Measurements from ENCODE around the gene USP30. TPM values are rescaled to one million over a fixed set of nuclear protein-coding genes. Genes with fewer than 3 reads are reported as not detected.

The USP30 gene
- total and polyA plus RNA-seq, 10 of the 15 experiments (the other 5 are each of a cell fraction or from before 2014, with no cell fraction given) = 2.1 to 16.2 (median 6.4) TPM

GRCh38 chr12:109097435-109098182, 45.2 kb downstream of the USP30 start, which contains the start of gene UNG:
UNG (plus strand) TSS chr12:109097597; CDS start chr12:109097680, 83 bp downstream.
- Histone ChIP-seq H3K9me3 (replicated peaks; ENCODE audit: control insufficient read depth, insufficient read depth, low read length) (no peaks in the 10 kb centered on the region), H3K4me3 (peak within 1 kb of the TSS; percentile 82), H3K4me2 (ENCODE audit: control insufficient read depth, insufficient read depth) (peak within 1 kb of the TSS; percentile 84), H3K27me3 (replicated peaks in 1 of 2; ENCODE audit: control insufficient read depth in 2 of 2, insufficient read depth in 2 of 2, low read length in 1 of 2) (no peaks in the 10 kb centered on the region), H3K36me3 (ENCODE audit: control insufficient read depth in 2 of 2, insufficient read depth in 2 of 2, low read length in 1 of 2) (peaks cover 2 to 5% of the 10 kb centered on the region in 2 experiments; a peak in 3 of 4 replicates), H3K27ac (ENCODE audit: control insufficient read depth, insufficient read depth) (peak within 1 kb of the TSS; percentile 47), H4K20me1 (ENCODE audit: control insufficient read depth, insufficient read depth) (no peaks in the 10 kb centered on the region), H3K79me2 (ENCODE audit: control insufficient read depth, insufficient read depth, low read length) (peaks cover 21% of the 10 kb centered on the region), H3K4me1 (ENCODE audit: control insufficient read depth, insufficient read depth, low read length) (peaks cover 4% of the 10 kb centered on the region), H3K9ac (ENCODE audit: control insufficient read depth, insufficient read depth, low read length) (peak within 1 kb of the TSS; percentile 78), H2AFZ (ENCODE audit: control insufficient read depth, low read depth, low read length) (peak within 1 kb of the TSS; percentile 86)
- DNase-seq (ENCODE audit: low read depth, low spot score) (peak; percentile 72), FAIRE-seq (peak; percentile 52), ATAC-seq (peak; percentile 97)
- ChIA-PET POLR2A (interaction anchor here (0.6 kb wide), 1 partner anchor 278 kb away, joined by 3 read pairs; no protein-coding TSS in a partner anchor), SMC1A (ENCODE audit: uncharacterized antibody, unreplicated experiment) (interaction anchor here (0.6 to 1.2 kb wide), 2 partner anchors 43 to 147 kb away, joined by 3 to 4 read pairs; no protein-coding TSS in a partner anchor), RAD21 (ENCODE audit: unreplicated experiment) (interaction anchor here (1.1 kb wide), 1 partner anchor 271 kb away, joined by 3 read pairs; no protein-coding TSS in a partner anchor), CTCF (interaction anchor here (1.4 to 3.5 kb wide), 3 partner anchors 14 to 585 kb away, joined by 3 to 19 read pairs (median 3); no protein-coding TSS in a partner anchor)
- in situ Hi-C loops (cut with MboI) (loop anchor here (10.0 kb wide), 2 partner anchors 433 to 463 kb away; partner anchors contain the start of gene SELPLG), intact Hi-C loops (cut with micrococcal nuclease; ENCODE audit: unreplicated experiment) (loop anchor here (10.0 kb wide), 1 partner anchor 463 kb away; the partner anchor contains the start of gene SELPLG)
- BruUV-seq (replicated peaks) = no TSS peak
- under 1% methylated on average over 37 of the region's 71 CpGs for WGBS (ENCODE audit: insufficient coverage, insufficient replicate concordance, low lambda C conversion rate, missing lambda C conversion rate)
- TF ChIP-seq RFX5 (IDR thresholded peaks at IDR 0.05; ENCODE audit: low read depth, low read length) = peak; percentile 46; the same call in 1 of the 2 replicates
- TF ChIP-seq ZZZ3 (IDR thresholded peaks at IDR 0.05; ENCODE audit: control insufficient read depth, insufficient read length, low read depth) = no peak
- peak; percentile 97 for TF ChIP-seq MXI1 (IDR thresholded peaks at IDR 0.05; ENCODE audit: low read depth, low read length)
- TF ChIP-seq FOXM1 (IDR thresholded peaks at IDR 0.05; ENCODE audit: low read depth, low read length) = peak; percentile 52; the same call in 1 of the 2 replicates
- TF ChIP-seq RAD51 (IDR thresholded peaks at IDR 0.05) = peak; percentile 80
- TF ChIP-seq YY1 (IDR thresholded peaks at IDR 0.05; ENCODE audit: low read depth, low read length) = peak; percentile 85
- TF ChIP-seq SIN3A (IDR thresholded peaks at IDR 0.05; ENCODE audit: low read depth, low read length) = peak; percentile 99
- peak in 1 of 2 experiments; percentile 66; a peak in 1 of 3 replicates for TF ChIP-seq EGR1 (IDR thresholded peaks at IDR 0.05; ENCODE audit: borderline replicate concordance in 1 of 2, low read depth in 2 of 2, low read length in 2 of 2)
- TF ChIP-seq E2F4 (IDR thresholded peaks at IDR 0.05; ENCODE audit: low read depth, low read length) = peak; percentile 97
- peak; percentile 44 for TF ChIP-seq BCL3 (IDR thresholded peaks at IDR 0.05; ENCODE audit: borderline replicate concordance, insufficient read depth, low read depth, low read length, poor library complexity, severe bottlenecking)
- peak; percentile 67; the same call in 1 of the 2 replicates for TF ChIP-seq RB1 (IDR thresholded peaks at IDR 0.05; ENCODE audit: borderline replicate concordance)
- no peak for TF ChIP-seq BCLAF1 (IDR thresholded peaks at IDR 0.05)
- peak; percentile 47 for TF ChIP-seq NRF1 (conservative IDR thresholded peaks at IDR 0.05; ENCODE audit: low read depth, low read length)
- peak; percentile 19; the same call in 1 of the 2 replicates for TF ChIP-seq PAX5 (IDR thresholded peaks at IDR 0.05; ENCODE audit: borderline replicate concordance, low read depth, low read length)

Data from GM12878 (cell line).